Measurements from ENCODE around the gene MEGF10.

DNA sequence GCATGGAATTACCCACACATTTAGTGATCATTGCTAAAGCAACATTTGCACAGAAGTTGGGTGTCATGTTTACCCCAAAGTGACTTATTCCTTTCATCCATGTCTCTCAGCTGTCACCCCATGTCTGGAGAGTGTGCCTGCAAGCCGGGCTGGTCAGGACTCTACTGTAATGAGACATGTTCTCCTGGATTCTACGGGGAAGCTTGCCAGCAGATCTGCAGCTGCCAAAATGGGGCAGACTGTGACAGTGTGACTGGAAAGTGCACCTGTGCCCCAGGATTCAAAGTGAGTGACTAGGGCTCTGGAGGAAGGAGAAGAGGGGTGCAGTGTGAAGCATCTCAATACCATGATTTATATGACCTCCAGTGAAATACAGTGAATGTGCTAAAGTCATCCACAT, 126.9 kb downstream of the MEGF10 start:
- no peak for TF ChIP-seq POLR2AphosphoS5 (IDR thresholded peaks at IDR 0.05; ENCODE audit: low read depth, low read length)
- no peak for TF ChIP-seq TAF1 (IDR thresholded peaks at IDR 0.05; ENCODE audit: borderline replicate concordance, low read depth, low read length)
- no peak for TF ChIP-seq POLR2A (IDR thresholded peaks at IDR 0.05; ENCODE audit: low read depth, low read length)

Data from GM12892 (cell line).